ENCODE measurements around the gene EFCAB11.

The EFCAB11 gene

GRCh38 chr14:89861630-89862029 lies 92.9 kb downstream of the EFCAB11 start:
- DNase-seq: no peak

GRCh38 chr14:89858089-89858488 lies 96.4 kb downstream of the EFCAB11 start:
- DNase-seq: no peak

- DNase-seq: no peak
Observed at GRCh38 chr14:89856871-89857345, 97.6 kb downstream of the EFCAB11 start.

GRCh38 chr14:89855961-89856656 lies 98.4 kb downstream of the EFCAB11 start:
- no peak for DNase-seq

- no peak for DNase-seq
Observed at GRCh38 chr14:89853936-89854693, 100.4 kb downstream of the EFCAB11 start.

- no peak for DNase-seq
Observed at GRCh38 chr14:89851106-89851505, 103.4 kb downstream of the EFCAB11 start.

GRCh38 chr14:89849931-89850330 lies 104.6 kb downstream of the EFCAB11 start:
- DNase-seq: no peak

GRCh38 chr14:89848165-89848564 lies 106.4 kb downstream of the EFCAB11 start:
- DNase-seq: no peak

- DNase-seq: no peak
Observed at GRCh38 chr14:89845346-89845745, 109.2 kb downstream of the EFCAB11 start.

- no peak for DNase-seq
Observed at GRCh38 chr14:89844508-89844907, 110.0 kb downstream of the EFCAB11 start.

GRCh38 chr14:89842837-89843236 lies 111.7 kb downstream of the EFCAB11 start:
- DNase-seq: no peak

- DNase-seq: no peak
Observed at GRCh38 chr14:89841851-89842250, 112.7 kb downstream of the EFCAB11 start.

GRCh38 chr14:89836830-89837469 lies 117.6 kb downstream of the EFCAB11 start:
- DNase-seq: no peak

GRCh38 chr14:89833661-89834060 lies 120.9 kb downstream of the EFCAB11 start:
- DNase-seq: no peak

GRCh38 chr14:89833120-89833532 lies 121.4 kb downstream of the EFCAB11 start:
- no peak for DNase-seq

GRCh38 chr14:89828471-89829165 lies 125.9 kb downstream of the EFCAB11 start:
- no peak for DNase-seq

- DNase-seq: no peak
Observed at GRCh38 chr14:89827265-89827664, 127.3 kb downstream of the EFCAB11 start.

GRCh38 chr14:89826596-89826995 lies 127.9 kb downstream of the EFCAB11 start:
- no peak for DNase-seq

GRCh38 chr14:89823743-89824142 lies 130.8 kb downstream of the EFCAB11 start:
- DNase-seq: no peak

GRCh38 chr14:89814126-89814525 lies 140.4 kb downstream of the EFCAB11 start:
- DNase-seq: no peak

GRCh38 chr14:89813617-89814031 lies 140.9 kb downstream of the EFCAB11 start:
- no peak for DNase-seq

GRCh38 chr14:89811954-89812575 lies 142.5 kb downstream of the EFCAB11 start:
- no peak for DNase-seq

GRCh38 chr14:89810101-89810500 lies 144.4 kb downstream of the EFCAB11 start:
- no peak for DNase-seq
